HG02610 (cell line): ENCODE measurements around the gene PALLD.

Experiments
- ATAC-seq: cut with Tn5 transposase; IDR thresholded peaks from one replicate; pipeline ENCODE4 v1.9.1; 2021; ENCODE audit warnings: mild to moderate bottlenecking, moderate library complexity; ENCODE audit not compliant: unreplicated experiment

PALLD gene

DNA sequence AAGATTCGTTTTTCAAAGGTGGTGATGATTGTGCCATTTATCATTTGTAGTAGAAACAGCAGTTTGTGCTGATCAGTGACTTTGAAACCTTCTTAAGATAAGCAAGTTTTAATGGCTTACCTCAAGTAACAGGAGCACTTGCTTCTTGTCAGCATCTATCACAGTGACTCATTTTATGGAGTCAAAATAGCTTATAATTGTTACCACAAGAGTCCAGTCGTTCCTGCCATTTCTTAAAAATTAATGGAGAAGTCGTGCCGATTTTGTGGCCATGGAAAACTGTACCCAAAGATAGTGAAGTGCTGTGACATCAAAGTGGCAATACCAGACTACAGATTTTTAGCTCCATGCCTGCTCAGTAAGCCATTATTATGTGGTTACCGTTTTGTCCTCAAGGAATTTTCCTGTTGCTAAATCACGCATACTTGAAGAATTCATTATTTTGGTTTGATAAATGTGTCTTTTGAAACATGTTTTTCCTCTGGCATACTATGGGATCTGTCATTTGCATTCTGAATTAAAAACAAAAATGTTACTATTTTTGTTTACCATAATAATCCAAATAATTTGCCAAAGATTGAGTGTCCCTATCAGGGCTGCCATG is 383.3 kb downstream of the PALLD start:
- ATAC-seq, result no peak

GRCh38 chr4:168880811-168881595 is 384.2 kb downstream of the PALLD start:
- peak; percentile 76 for ATAC-seq

DNA sequence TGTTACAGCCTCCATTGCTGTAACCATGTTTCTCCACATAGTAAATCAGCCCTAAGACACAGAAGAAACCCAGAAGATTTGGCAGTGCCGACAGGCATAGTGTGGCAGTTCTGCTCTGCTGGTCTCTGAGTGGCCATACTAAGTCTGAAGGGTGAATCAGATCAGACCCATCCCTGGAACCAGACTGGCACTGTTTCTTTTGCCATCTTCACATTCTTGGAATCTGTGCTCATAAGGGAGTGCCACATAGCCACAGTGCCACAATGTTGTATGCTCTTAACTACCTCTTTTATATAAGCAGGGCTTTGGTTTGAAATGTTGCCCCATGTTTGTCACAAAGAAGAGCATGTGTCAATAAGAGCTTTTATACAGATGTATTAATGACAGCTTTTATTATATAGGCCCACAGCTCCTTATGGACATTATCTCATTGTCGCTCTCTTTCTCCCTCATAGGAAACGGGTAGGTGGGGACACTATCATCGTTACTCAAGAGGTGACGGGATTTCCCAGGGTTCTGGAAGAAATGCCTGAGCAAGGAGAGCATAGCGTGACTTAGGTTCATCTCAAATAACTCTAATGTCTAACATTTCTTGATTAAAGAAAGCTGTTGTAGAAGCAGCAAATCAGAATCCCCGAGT is 385.0 kb downstream of the PALLD start:
- peak; percentile 6 for ATAC-seq

GRCh38 chr4:168882650-168883233 is 385.9 kb downstream of the PALLD start:
- no peak for ATAC-seq

DNA sequence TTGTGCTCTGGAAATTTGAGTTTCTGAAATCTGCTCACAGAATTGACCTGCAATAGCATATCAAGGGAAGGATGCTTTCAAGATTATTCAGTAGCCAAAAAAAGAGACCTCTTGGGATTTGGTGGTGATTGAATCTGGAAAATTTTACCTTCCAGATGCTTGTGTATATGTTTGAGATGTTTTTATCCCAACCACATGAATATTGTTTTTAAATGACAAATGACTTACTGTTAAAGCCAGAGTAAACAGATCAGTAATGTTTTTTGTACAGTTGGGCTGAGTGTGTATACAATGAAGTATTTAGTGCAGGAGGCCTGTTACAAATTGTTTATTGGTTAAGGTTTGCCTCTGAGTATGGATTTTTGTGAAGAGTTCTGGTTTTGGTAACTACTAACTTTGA is 386.7 kb downstream of the PALLD start:
- ATAC-seq, result no peak

GRCh38 chr4:168884251-168885124 is 387.6 kb downstream of the PALLD start:
- no peak for ATAC-seq

GRCh38 chr4:168885400-168885799 is 388.5 kb downstream of the PALLD start:
- ATAC-seq, result no peak

DNA sequence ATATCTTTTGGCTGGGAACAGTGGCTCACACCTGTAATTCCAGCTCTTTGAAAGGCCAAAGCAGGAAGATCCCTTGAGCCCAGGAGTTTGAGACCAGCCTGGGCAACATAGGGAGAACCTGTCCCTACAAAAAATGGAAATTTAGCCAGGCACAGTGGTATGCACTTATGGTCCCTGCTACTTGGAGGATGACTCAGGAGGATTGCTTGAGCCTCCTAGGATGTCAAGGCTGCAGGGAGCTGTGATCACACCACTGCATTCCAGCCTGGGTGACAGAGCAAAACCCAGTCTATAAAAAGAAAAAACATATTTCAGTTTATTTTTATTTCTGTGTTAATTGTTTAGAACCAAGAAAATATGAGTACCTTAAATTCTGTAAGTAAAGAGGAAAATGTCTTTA is 389.5 kb downstream of the PALLD start:
- ATAC-seq, result no peak

GRCh38 chr4:168887809-168888208 is 391.0 kb downstream of the PALLD start:
- no peak for ATAC-seq

DNA sequence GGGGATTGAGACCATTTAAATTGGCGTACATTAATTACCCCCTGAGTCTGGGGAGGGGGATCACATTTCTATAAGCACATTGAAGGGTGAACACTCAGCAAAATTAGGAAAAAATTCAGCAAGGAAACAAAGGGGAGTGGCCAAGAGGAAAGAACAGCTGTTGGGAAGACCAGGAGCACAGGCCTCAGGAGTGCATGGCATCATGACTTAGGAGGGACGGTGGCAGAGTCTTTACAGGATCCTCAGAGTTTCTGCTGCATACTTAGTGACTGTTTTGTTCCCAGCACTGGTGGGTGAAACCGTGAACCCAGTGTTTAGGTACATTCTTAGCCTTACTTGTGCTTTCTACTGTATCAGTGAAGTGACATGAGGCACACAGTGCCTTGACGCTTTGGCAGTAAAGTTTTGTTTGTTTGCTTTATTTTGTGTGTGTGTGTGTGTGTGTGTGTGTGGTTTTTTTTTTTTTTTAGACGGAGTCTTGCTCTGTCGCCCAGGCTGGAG is 391.9 kb downstream of the PALLD start:
- ATAC-seq, result no peak

GRCh38 chr4:168891086-168891485 is 394.2 kb downstream of the PALLD start:
- no peak for ATAC-seq

- no peak for ATAC-seq
Observed at GRCh38 chr4:168891688-168892087, 394.8 kb downstream of the PALLD start.

GRCh38 chr4:168892475-168892874 is 395.6 kb downstream of the PALLD start:
- no peak for ATAC-seq

GRCh38 chr4:168893205-168893604 is 396.4 kb downstream of the PALLD start:
- no peak for ATAC-seq

- no peak for ATAC-seq
Observed at GRCh38 chr4:168893807-168894206, 397.0 kb downstream of the PALLD start.

DNA sequence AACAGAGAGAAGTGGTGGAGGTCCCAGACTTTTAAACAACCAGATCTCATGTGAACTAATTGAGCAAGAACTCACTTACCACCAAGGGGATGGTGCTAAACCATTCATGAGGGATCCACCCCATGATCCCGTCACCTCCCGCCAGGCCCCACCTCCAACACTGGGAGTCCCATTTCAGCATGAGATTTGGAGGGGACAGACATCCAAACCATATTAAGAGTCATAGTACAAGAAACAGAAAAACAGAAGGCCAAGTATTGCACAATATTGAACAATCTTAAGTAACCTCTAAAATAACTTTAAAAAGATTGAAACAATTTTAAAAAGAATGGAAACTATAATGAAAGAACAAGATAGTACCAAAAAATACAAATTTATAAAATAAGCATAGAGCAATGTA is 403.2 kb downstream of the PALLD start:
- no peak for ATAC-seq

DNA sequence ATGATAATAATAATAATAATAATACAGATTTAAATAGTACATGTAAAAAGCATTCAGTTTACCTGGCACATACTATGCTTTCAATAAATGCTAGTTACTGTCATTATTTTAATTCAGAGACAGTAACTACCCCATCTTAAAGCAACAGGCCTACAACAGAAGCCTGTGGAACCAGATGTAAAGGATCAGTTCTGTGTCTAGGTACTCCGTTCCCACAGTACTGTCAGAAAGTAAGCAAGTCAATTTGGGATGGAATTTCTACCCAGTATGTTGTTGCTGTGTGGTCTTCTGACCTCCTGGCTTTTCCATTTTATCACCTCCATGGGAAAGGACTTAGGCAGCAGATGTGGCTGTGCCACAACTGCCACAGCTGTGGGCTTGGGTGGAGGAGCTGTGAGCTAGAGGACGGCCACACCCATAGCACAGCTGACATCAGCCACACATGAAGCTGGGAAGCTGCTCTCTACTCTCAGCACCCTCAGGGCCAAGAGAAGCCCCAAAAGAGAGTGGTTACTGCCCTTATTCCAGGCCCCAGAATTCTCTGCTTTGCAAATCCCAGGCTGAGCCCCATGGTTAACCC is 410.4 kb downstream of the PALLD start:
- ATAC-seq, result no peak

DNA sequence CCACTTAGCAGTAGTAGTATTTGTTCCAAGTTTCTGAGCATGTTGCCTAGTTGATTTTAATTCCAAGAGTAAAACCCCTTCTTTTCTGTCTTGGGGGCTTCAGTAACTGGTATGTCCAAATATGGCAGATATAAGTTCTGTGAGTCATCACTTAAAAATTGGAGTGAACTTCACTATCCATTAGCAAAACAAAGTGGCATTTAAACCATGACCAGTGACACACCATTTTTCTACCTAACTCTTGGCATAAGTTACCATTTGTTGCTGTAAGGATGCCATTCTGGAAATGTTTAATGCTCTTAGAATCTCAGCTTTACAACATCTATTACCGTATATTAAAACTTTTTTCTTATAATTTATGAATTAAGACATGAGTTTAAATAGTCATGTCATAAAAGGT is 411.2 kb downstream of the PALLD start:
- ATAC-seq, result no peak

GRCh38 chr4:168908851-168909273 is 412.0 kb downstream of the PALLD start:
- no peak for ATAC-seq

- ATAC-seq, result no peak
Observed at GRCh38 chr4:168914095-168914494, 417.2 kb downstream of the PALLD start.
